AG09319 (cell line): Measurements from ENCODE around the gene RPAP3.

Experiments used
- DNase-seq: peaks from one replicate; pipeline ENCODE4 v3.0.0-alpha.2; 2010; ENCODE audit warnings: low read depth; ENCODE audit errors: extremely low read depth
- TF ChIP-seq, protein P1 (sequence below): IDR thresholded peaks from 2 replicates; pipeline ENCODE4 v1.5.1; 2011; ENCODE audit warnings: low read depth, mild to moderate bottlenecking, inconsistent platforms, low read length, moderate library complexity

Gene RPAP3

DNA sequence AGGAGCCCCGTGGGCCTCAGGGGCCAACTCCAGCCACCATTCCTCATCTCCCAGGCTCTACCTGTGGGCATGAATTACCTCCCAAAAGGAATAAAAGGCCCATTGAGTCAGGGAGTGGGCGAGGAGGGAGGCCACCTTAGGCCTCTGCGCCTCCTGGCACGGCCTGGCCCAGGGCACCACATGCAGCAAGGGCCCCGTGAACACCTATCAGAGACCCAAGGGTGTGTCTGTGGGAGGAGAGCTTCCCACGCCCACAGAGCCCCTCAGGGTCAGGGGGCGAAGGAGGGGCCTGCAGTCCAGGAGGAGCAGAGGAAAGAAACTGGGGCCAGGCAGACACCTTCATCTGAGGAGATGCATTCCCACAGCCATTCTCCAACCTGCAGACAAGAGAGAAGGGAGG lies 40.7 kb upstream of the RPAP3 start:
- TF ChIP-seq, protein P1, sequence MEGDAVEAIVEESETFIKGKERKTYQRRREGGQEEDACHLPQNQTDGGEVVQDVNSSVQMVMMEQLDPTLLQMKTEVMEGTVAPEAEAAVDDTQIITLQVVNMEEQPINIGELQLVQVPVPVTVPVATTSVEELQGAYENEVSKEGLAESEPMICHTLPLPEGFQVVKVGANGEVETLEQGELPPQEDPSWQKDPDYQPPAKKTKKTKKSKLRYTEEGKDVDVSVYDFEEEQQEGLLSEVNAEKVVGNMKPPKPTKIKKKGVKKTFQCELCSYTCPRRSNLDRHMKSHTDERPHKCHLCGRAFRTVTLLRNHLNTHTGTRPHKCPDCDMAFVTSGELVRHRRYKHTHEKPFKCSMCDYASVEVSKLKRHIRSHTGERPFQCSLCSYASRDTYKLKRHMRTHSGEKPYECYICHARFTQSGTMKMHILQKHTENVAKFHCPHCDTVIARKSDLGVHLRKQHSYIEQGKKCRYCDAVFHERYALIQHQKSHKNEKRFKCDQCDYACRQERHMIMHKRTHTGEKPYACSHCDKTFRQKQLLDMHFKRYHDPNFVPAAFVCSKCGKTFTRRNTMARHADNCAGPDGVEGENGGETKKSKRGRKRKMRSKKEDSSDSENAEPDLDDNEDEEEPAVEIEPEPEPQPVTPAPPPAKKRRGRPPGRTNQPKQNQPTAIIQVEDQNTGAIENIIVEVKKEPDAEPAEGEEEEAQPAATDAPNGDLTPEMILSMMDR, result no peak
- DNase-seq, result no peak

DNA sequence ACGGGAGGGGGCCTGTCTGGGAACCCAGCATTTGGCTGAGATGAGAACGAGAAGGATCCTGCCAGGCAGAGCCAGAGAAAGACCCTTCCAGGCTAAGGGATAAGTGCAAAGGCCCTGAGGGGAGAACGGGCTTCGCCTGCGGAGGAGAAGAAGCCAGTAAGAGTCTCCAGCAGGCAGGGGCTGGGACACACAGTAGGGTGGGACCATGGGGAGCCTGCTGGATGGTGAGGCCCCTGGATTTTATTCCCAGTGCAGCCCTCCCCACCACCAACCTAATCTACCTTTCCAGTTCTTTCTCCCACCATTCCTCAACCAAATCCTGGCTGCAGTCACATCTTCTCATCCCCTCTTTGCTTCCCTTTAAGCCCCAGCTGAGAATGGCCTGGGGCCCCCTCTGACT lies 40.2 kb upstream of the RPAP3 start:
- TF ChIP-seq, protein P1, result no peak
- no peak for DNase-seq

DNA sequence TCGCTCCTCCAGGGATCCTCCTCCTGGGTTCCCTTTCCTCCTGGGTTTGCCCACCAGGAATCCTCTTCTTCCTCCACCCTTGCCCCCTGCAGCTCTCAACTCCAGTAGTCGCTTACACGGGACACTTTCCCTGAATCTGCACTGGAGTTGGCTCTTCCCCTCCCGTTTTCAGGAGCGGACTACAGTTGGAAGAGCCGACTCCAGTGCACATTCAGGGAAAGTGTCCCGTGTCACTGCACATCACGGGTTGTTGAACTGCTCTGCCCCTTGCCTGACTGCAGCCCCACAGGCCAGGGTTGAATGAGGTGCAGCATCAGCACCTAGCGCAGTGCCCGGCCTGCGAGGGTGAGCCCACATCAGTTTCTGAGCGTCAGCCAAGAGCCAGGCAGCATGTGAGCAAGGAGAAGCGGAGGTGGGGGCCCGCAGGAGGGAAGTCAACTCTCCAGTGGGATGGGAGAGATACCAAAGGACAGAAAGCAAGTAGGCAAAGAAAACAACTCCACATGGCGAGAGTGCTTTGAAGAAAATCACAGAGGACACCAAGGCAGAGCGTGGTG lies 39.7 kb upstream of the RPAP3 start:
- no peak for DNase-seq
- TF ChIP-seq, protein P1, result no peak

DNA sequence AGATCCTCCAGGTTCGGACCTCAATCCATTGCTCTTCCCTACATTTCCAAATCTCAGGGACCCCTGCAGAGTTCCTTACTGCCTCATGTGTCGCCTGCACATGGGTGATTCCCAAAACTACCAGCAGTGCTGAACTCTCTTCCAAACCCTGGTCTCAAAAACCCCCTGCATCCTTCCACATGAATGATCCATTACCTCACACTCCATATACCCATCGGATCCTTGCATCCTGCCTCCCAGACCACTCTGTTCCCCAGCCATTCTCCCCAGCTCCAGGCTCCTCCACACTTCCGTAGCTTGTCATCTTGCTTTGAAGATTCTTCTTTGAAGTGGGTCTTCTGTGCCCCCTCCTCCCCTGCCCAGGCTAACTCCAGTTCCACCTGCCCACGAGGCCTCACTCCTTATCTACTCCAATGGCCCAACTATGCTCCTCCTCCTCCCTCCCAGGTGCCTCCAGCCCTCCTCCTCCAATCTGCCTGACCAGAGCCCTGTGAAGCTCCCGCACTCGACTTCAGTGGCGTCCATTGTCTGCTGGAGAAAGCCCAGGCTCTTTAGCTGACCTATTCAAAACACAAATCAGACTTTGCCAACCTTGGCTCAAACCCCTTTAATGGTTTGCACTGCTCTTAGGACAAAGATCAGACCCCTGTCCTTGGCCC lies 39.1 kb upstream of the RPAP3 start:
- TF ChIP-seq, protein P1, result no peak
- DNase-seq, result no peak

DNA sequence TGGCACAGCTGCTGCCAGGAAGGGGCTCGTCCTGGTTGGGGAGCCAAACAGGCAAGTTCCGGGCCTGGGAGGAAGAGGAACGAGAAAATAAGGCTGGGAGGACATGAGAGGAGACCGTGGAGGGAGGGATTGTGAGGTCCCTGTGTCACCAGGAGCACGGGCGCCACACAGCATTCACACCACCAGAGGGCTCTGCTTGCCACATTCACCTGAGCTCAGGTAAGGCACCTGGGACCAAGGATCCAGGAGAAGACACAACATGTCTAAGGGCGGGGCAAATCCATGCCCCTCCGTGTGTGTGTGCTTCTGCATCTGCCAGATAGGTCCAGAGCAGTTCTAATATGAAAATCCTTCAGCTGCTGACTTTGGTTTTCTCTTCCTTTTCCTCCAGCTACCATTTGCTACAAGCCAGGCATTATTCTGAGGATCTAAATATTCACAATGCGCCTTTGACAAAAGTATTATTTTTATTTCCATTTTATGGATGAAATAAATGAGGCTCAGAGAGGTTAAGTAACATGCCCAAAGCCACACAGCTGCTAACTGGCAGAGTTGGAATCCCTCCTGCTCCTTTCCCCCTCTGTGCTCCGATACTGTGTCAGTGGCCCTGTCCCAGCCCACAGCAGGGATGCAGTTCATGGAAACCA lies 38.3 kb upstream of the RPAP3 start:
- TF ChIP-seq, protein P1, result peak; percentile 17
- no peak for DNase-seq

DNA sequence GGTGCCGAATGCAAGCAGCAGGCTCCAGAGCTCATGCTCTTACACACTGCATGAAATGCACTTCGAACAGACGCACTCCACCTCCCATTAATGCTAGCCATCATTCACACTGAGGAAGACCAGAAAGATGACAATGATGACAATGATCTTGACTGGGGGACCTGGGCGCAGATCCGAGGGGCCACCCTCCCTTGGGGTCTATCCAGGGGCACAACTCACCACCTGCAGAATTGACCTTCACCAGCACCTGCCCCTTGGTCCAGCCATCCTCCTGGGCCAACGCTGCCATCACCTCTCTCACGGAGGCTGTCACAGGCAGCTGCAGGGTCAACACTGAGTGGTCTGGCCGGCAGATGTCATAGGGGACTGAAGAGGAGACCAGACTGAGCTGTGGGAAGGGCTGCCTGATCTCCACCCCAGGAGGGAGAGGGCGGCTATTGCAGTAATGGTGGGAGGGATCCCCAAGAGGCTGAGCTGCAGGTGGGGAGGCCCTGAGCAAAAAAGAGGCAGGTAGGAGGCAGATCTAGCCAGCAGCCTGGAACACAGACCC lies 37.6 kb upstream of the RPAP3 start:
- TF ChIP-seq, protein P1, result no peak

DNA sequence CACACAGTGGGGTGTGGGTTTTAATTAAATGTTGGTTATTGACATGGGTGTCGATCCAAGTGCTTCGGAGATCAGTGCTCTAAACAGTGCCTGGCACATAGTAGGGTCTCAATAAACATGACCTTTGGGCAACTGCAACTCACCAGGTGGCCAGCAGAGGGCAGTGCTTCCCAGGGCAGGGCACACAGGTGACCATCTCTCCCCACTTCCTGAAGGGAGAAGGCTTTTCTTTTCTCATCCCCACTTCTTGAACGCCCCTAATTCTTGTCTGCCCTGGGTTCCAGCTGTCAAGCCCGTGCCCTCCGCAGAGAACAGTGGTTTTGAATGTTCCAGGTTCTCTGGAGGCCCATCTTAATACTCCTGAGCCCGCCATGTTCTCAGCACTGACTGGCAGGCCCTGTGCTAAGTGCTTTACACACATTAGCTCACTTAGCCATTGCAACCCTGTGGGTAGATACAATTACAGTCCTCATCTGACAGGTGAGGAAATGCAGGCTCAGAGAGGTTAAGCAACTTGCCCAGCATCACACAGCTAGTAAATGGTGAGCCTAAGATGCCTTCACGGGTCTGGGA lies 36.5 kb upstream of the RPAP3 start:
- DNase-seq, result no peak

More for the DNA sequence above, 37.6 kb upstream of the RPAP3 start:
- DNase-seq, result no peak

More for the DNA sequence above, 36.5 kb upstream of the RPAP3 start:
- TF ChIP-seq, protein P1, result peak; percentile 97
